Testis (tissue), 2 donors: ENCODE results near the gene FARS2.

Experiments
- POLR2A ChIP-seq: fragments of 450-650 bp; IDR thresholded peaks from one replicate; pipeline ENCODE4 v1.6.1; 2017; ENCODE audit warnings: antibody characterized with exemption, mild to moderate bottlenecking, moderate library complexity
- TF ChIP-seq, protein P1 (sequence below), 3 experiments: fragments of 450-650 bp in 2 of 3; fragments of 200-600 bp in 1 of 3; sonication (generic) in 1 of 3; IDR thresholded peaks; one replicate each; pipeline ENCODE4 v1.5.1; 2016 to 2019; ENCODE audit warnings: antibody characterized with exemption in 3 of 3, mild to moderate bottlenecking in 2 of 3, moderate library complexity in 1 of 3

GRCh38 chr6:5328800-5329199, 67.5 kb downstream of the FARS2 start:
- TF ChIP-seq, protein P1, sequence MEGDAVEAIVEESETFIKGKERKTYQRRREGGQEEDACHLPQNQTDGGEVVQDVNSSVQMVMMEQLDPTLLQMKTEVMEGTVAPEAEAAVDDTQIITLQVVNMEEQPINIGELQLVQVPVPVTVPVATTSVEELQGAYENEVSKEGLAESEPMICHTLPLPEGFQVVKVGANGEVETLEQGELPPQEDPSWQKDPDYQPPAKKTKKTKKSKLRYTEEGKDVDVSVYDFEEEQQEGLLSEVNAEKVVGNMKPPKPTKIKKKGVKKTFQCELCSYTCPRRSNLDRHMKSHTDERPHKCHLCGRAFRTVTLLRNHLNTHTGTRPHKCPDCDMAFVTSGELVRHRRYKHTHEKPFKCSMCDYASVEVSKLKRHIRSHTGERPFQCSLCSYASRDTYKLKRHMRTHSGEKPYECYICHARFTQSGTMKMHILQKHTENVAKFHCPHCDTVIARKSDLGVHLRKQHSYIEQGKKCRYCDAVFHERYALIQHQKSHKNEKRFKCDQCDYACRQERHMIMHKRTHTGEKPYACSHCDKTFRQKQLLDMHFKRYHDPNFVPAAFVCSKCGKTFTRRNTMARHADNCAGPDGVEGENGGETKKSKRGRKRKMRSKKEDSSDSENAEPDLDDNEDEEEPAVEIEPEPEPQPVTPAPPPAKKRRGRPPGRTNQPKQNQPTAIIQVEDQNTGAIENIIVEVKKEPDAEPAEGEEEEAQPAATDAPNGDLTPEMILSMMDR (IDR thresholded peaks at IDR 0.05) = no peak
- no peak for TF ChIP-seq POLR2A
